ENCODE data around the gene TRIM24. TPM values are rescaled to one million over a fixed set of nuclear protein-coding genes. Genes with fewer than 3 reads are reported as not detected.

Gene TRIM24
- total RNA-seq, 1 donor from 2014 or later: 15.7 TPM

- Mint-ChIP-seq H3K4me1 (ENCODE audit: low read depth) (peaks cover 17% of the 10 kb centered on the region), H3K9me3 (no peaks in the 10 kb centered on the region), H3K4me3 (no peak overlapping the region), H3K27ac (no peak overlapping the region), H3K36me3 (ENCODE audit: low read depth) (no peaks in the 10 kb centered on the region), H3K27me3 (ENCODE audit: insufficient read depth) (no peaks in the 10 kb centered on the region)
- no peak for DNase-seq (ENCODE audit: low spot score)
- intact Hi-C loops (cut with micrococcal nuclease): no loop called here
Measured at GRCh38 chr7:138610671-138611170, 150.7 kb downstream of the TRIM24 start.

- Mint-ChIP-seq H3K9me3 (no peaks in the 10 kb centered on the region), H3K4me3 (no peak overlapping the region), H3K27me3 (ENCODE audit: insufficient read depth) (no peaks in the 10 kb centered on the region), H3K36me3 (ENCODE audit: low read depth) (no peaks in the 10 kb centered on the region), H3K4me1 (ENCODE audit: low read depth) (peaks cover 5% of the 10 kb centered on the region), H3K27ac (no peak overlapping the region)
- intact Hi-C loops (cut with micrococcal nuclease): no loop called here
- DNase-seq (ENCODE audit: low spot score): no peak
Measured at GRCh38 chr7:138613630-138614029, 153.6 kb downstream of the TRIM24 start.

GRCh38 chr7:138616085-138616484 is 156.0 kb downstream of the TRIM24 start:
- no peaks in the 10 kb centered on the region for H3K4me1 Mint-ChIP-seq (ENCODE audit: low read depth)
- no peaks in the 10 kb centered on the region for H3K36me3 Mint-ChIP-seq (ENCODE audit: low read depth)
- no peak overlapping the region for H3K27ac Mint-ChIP-seq
- H3K9me3 Mint-ChIP-seq: no peaks in the 10 kb centered on the region
- H3K4me3 Mint-ChIP-seq: no peak overlapping the region
- intact Hi-C loops (cut with micrococcal nuclease): no loop called here
- DNase-seq (ENCODE audit: low spot score): no peak
- no peaks in the 10 kb centered on the region for H3K27me3 Mint-ChIP-seq (ENCODE audit: insufficient read depth)

GRCh38 chr7:138618506-138618905 is 158.4 kb downstream of the TRIM24 start:
- intact Hi-C loops (cut with micrococcal nuclease): no loop called here

GRCh38 chr7:138618933-138619332 is 158.9 kb downstream of the TRIM24 start:
- Mint-ChIP-seq H3K27ac (no peak overlapping the region), H3K4me3 (no peak overlapping the region), H3K4me1 (ENCODE audit: low read depth) (no peaks in the 10 kb centered on the region), H3K9me3 (no peaks in the 10 kb centered on the region), H3K36me3 (ENCODE audit: low read depth) (no peaks in the 10 kb centered on the region), H3K27me3 (ENCODE audit: insufficient read depth) (no peaks in the 10 kb centered on the region)
- no peak for DNase-seq (ENCODE audit: low spot score)
- intact Hi-C loops (cut with micrococcal nuclease): no loop called here

More at GRCh38 chr7:138618506-138618905, 158.4 kb downstream of the TRIM24 start:
- no peaks in the 10 kb centered on the region for H3K9me3 Mint-ChIP-seq
- H3K4me1 Mint-ChIP-seq (ENCODE audit: low read depth): no peaks in the 10 kb centered on the region
- no peak for DNase-seq (ENCODE audit: low spot score)
- no peaks in the 10 kb centered on the region for H3K36me3 Mint-ChIP-seq (ENCODE audit: low read depth)
- H3K27ac Mint-ChIP-seq: no peak overlapping the region
- no peaks in the 10 kb centered on the region for H3K27me3 Mint-ChIP-seq (ENCODE audit: insufficient read depth)
- no peak overlapping the region for H3K4me3 Mint-ChIP-seq

- Mint-ChIP-seq H3K9me3 (no peaks in the 10 kb centered on the region), H3K36me3 (ENCODE audit: low read depth) (no peaks in the 10 kb centered on the region), H3K4me3 (no peak overlapping the region), H3K27ac (no peak overlapping the region), H3K4me1 (ENCODE audit: low read depth) (peaks cover 23% of the 10 kb centered on the region), H3K27me3 (ENCODE audit: insufficient read depth) (peaks cover 4% of the 10 kb centered on the region)
- intact Hi-C loops (cut with micrococcal nuclease): no loop called here
- no peak for DNase-seq (ENCODE audit: low spot score)
Measured at GRCh38 chr7:138622841-138623240, 162.8 kb downstream of the TRIM24 start.

- Mint-ChIP-seq H3K36me3 (ENCODE audit: low read depth) (no peaks in the 10 kb centered on the region), H3K9me3 (no peaks in the 10 kb centered on the region), H3K27me3 (ENCODE audit: insufficient read depth) (peaks cover 7% of the 10 kb centered on the region), H3K4me1 (ENCODE audit: low read depth) (peaks cover 32% of the 10 kb centered on the region), H3K27ac (no peak overlapping the region), H3K4me3 (no peak overlapping the region)
- intact Hi-C loops (cut with micrococcal nuclease): loop anchor here (1.0 to 5.0 kb wide), 3 partner anchors 42 to 242 kb away; partner anchors contain the start of gene TRIM24
- DNase-seq (ENCODE audit: low spot score): no peak
Measured at GRCh38 chr7:138625084-138625848, 165.2 kb downstream of the TRIM24 start.

GRCh38 chr7:138625849-138626230 is 165.8 kb downstream of the TRIM24 start:
- no peak for DNase-seq (ENCODE audit: low spot score)
- peaks cover 32% of the 10 kb centered on the region for H3K4me1 Mint-ChIP-seq (ENCODE audit: low read depth)
- H3K27ac Mint-ChIP-seq: no peak overlapping the region
- no peaks in the 10 kb centered on the region for H3K9me3 Mint-ChIP-seq
- peaks cover 7% of the 10 kb centered on the region for H3K27me3 Mint-ChIP-seq (ENCODE audit: insufficient read depth)
- no peaks in the 10 kb centered on the region for H3K36me3 Mint-ChIP-seq (ENCODE audit: low read depth)
- H3K4me3 Mint-ChIP-seq: no peak overlapping the region
- intact Hi-C loops (cut with micrococcal nuclease): loop anchor here (1.0 to 5.0 kb wide), 3 partner anchors 41 to 241 kb away; partner anchors contain the start of gene TRIM24

GRCh38 chr7:138626846-138627245 is 166.8 kb downstream of the TRIM24 start:
- Mint-ChIP-seq H3K27ac (no peak overlapping the region), H3K4me1 (ENCODE audit: low read depth) (peaks cover 32% of the 10 kb centered on the region), H3K36me3 (ENCODE audit: low read depth) (no peaks in the 10 kb centered on the region), H3K27me3 (ENCODE audit: insufficient read depth) (peaks cover 10% of the 10 kb centered on the region), H3K4me3 (no peak overlapping the region), H3K9me3 (no peaks in the 10 kb centered on the region)
- no peak for DNase-seq (ENCODE audit: low spot score)
- intact Hi-C loops (cut with micrococcal nuclease): loop anchor here (5.0 kb wide), 1 partner anchor 240 kb away; no protein-coding TSS in a partner anchor

GRCh38 chr7:138627361-138627760 is 167.3 kb downstream of the TRIM24 start:
- intact Hi-C loops (cut with micrococcal nuclease): loop anchor here (5.0 kb wide), 1 partner anchor 240 kb away; no protein-coding TSS in a partner anchor
- no peak overlapping the region for H3K4me3 Mint-ChIP-seq

GRCh38 chr7:138630059-138630610 is 170.1 kb downstream of the TRIM24 start:
- Mint-ChIP-seq H3K36me3 (ENCODE audit: low read depth) (no peaks in the 10 kb centered on the region), H3K27ac (no peak overlapping the region), H3K4me3 (no peak overlapping the region), H3K27me3 (ENCODE audit: insufficient read depth) (peaks cover 12% of the 10 kb centered on the region), H3K9me3 (no peaks in the 10 kb centered on the region), H3K4me1 (ENCODE audit: low read depth) (peaks cover 27% of the 10 kb centered on the region)
- intact Hi-C loops (cut with micrococcal nuclease): no loop called here
- DNase-seq (ENCODE audit: low spot score): no peak

More at GRCh38 chr7:138627361-138627760, 167.3 kb downstream of the TRIM24 start:
- peaks cover 32% of the 10 kb centered on the region for H3K4me1 Mint-ChIP-seq (ENCODE audit: low read depth)
- no peaks in the 10 kb centered on the region for H3K9me3 Mint-ChIP-seq
- no peak overlapping the region for H3K27ac Mint-ChIP-seq
- H3K27me3 Mint-ChIP-seq (ENCODE audit: insufficient read depth): peaks cover 12% of the 10 kb centered on the region
- DNase-seq (ENCODE audit: low spot score): no peak
- no peaks in the 10 kb centered on the region for H3K36me3 Mint-ChIP-seq (ENCODE audit: low read depth)

- Mint-ChIP-seq H3K4me1 (ENCODE audit: low read depth) (peaks cover 9% of the 10 kb centered on the region), H3K27me3 (ENCODE audit: insufficient read depth) (peaks cover 9% of the 10 kb centered on the region), H3K36me3 (ENCODE audit: low read depth) (no peaks in the 10 kb centered on the region), H3K4me3 (no peak overlapping the region), H3K27ac (no peak overlapping the region), H3K9me3 (no peaks in the 10 kb centered on the region)
- no peak for DNase-seq (ENCODE audit: low spot score)
- intact Hi-C loops (cut with micrococcal nuclease): no loop called here
Measured at GRCh38 chr7:138632384-138632783, 172.3 kb downstream of the TRIM24 start.

Data from activated T-helper 1 cell treated with anti-CD3 and anti-CD28 coated beads, Interleukin-12 subunit alpha, Interleukin-12 subunit beta, Interleukin-2, Interleukin-4 antibody, amounts not matched to agents 30 ng/mL and 10 ng/mL and 1 ng/mL, durations not matched to agents 14 hours and 24 hours and 36 hours (primary cell).